HUES64 (cell line): ENCODE measurements around the gene ABCC3.

Experiments
- H3K27ac ChIP-seq: 2 replicates; pipeline ENCODE4 v1.7.0; 2013; ENCODE audit warnings: low read depth, low read length, inconsistent platforms
- H3K27me3 ChIP-seq: 2 replicates; pipeline ENCODE4 v1.6.1; 2013; ENCODE audit warnings: mild to moderate bottlenecking, low read length; ENCODE audit not compliant: insufficient read depth
- H3K36me3 ChIP-seq: 2 replicates; pipeline ENCODE4 v1.6.1; 2013; ENCODE audit warnings: mild to moderate bottlenecking, low read length; ENCODE audit not compliant: insufficient read depth
- H3K4me1 ChIP-seq: 2 replicates; pipeline ENCODE4 v1.6.1; 2013; ENCODE audit warnings: mild to moderate bottlenecking, low read length, moderate library complexity; ENCODE audit not compliant: insufficient read depth
- H3K4me3 ChIP-seq: 2 replicates; pipeline ENCODE4 v1.5.1; 2013; ENCODE audit warnings: mild to moderate bottlenecking, low read length, moderate library complexity
- H3K9ac ChIP-seq: 2 replicates; pipeline ENCODE4 v1.6.1; 2013; ENCODE audit warnings: mild to moderate bottlenecking, low read depth, low read length
- H3K9me3 ChIP-seq: 2 replicates; pipeline ENCODE4 v1.6.1; 2013; ENCODE audit warnings: low read depth, low read length; ENCODE audit not compliant: insufficient read depth
- WGBS: fragments of 150-250, 120-280 bp; methylation state at CpG from one replicate; pipeline ENCODE4 v1.1.7; 2013; ENCODE audit warnings: missing lambda C conversion rate; 5-methylcytosine and 5-hydroxymethylcytosine counted together

Gene ABCC3

GRCh38 chr17:50607522-50608175 lies 27.0 kb upstream of the ABCC3 start:
- 89% methylated on average over 19 of the region's 19 CpGs for WGBS
- Histone ChIP-seq H3K9ac (no peak overlapping the region), H3K4me3 (no peak overlapping the region), H3K9me3 (no peaks in the 10 kb centered on the region), H3K27me3 (no peaks in the 10 kb centered on the region), H3K27ac (no peak overlapping the region), H3K4me1 (peaks cover 5% of the 10 kb centered on the region; the same call in 1 of the 2 replicates), H3K36me3 (no peaks in the 10 kb centered on the region)

- H3K27ac ChIP-seq, result no peak overlapping the region
- H3K4me1 ChIP-seq, result peaks cover 5% of the 10 kb centered on the region; the same call in 1 of the 2 replicates
- no peak overlapping the region for H3K9ac ChIP-seq
- no peaks in the 10 kb centered on the region for H3K9me3 ChIP-seq
- no peaks in the 10 kb centered on the region for H3K27me3 ChIP-seq
- WGBS, result 80% methylated on average over 17 of the region's 22 CpGs
- H3K4me3 ChIP-seq, result no peak overlapping the region
- H3K36me3 ChIP-seq, result no peaks in the 10 kb centered on the region
Observed at GRCh38 chr17:50608700-50609379, 25.8 kb upstream of the ABCC3 start.

- Histone ChIP-seq H3K27ac (no peak overlapping the region), H3K9me3 (no peaks in the 10 kb centered on the region), H3K36me3 (no peaks in the 10 kb centered on the region), H3K4me1 (peaks cover 3% of the 10 kb centered on the region; the same call in 1 of the 2 replicates), H3K27me3 (no peaks in the 10 kb centered on the region), H3K9ac (no peak overlapping the region), H3K4me3 (no peak overlapping the region)
- 89% methylated on average over 24 of the region's 24 CpGs for WGBS
Observed at GRCh38 chr17:50609380-50610074, 25.2 kb upstream of the ABCC3 start.

GRCh38 chr17:50611634-50612033 lies 23.0 kb upstream of the ABCC3 start:
- Histone ChIP-seq H3K4me3 (no peak overlapping the region), H3K9me3 (no peaks in the 10 kb centered on the region), H3K27ac (no peak overlapping the region), H3K4me1 (no peaks in the 10 kb centered on the region), H3K36me3 (no peaks in the 10 kb centered on the region), H3K9ac (no peak overlapping the region), H3K27me3 (no peaks in the 10 kb centered on the region)
- WGBS, result 91% methylated on average over 6 of the region's 6 CpGs

- H3K36me3 ChIP-seq, result no peaks in the 10 kb centered on the region
- no peak overlapping the region for H3K9ac ChIP-seq
- H3K9me3 ChIP-seq, result no peaks in the 10 kb centered on the region
- no peaks in the 10 kb centered on the region for H3K4me1 ChIP-seq
- 84% methylated on average over 12 of the region's 12 CpGs for WGBS
- no peaks in the 10 kb centered on the region for H3K27me3 ChIP-seq
- no peak overlapping the region for H3K27ac ChIP-seq
- no peak overlapping the region for H3K4me3 ChIP-seq
Observed at GRCh38 chr17:50612281-50612680, 22.4 kb upstream of the ABCC3 start.

- Histone ChIP-seq H3K27ac (no peak overlapping the region), H3K27me3 (no peaks in the 10 kb centered on the region), H3K4me3 (no peak overlapping the region), H3K9ac (no peak overlapping the region), H3K9me3 (no peaks in the 10 kb centered on the region), H3K36me3 (no peaks in the 10 kb centered on the region), H3K4me1 (no peaks in the 10 kb centered on the region)
- 81% methylated on average over 25 of the region's 26 CpGs for WGBS
Observed at GRCh38 chr17:50613007-50613992, 21.4 kb upstream of the ABCC3 start.

GRCh38 chr17:50614471-50615051 lies 20.1 kb upstream of the ABCC3 start:
- Histone ChIP-seq H3K36me3 (no peaks in the 10 kb centered on the region), H3K9me3 (no peaks in the 10 kb centered on the region), H3K4me1 (no peaks in the 10 kb centered on the region; the same call in 1 of the 2 replicates), H3K27ac (no peak overlapping the region), H3K9ac (no peak overlapping the region), H3K27me3 (no peaks in the 10 kb centered on the region), H3K4me3 (no peak overlapping the region)
- WGBS, result 84% methylated on average over 11 of the region's 11 CpGs

- Histone ChIP-seq H3K36me3 (no peaks in the 10 kb centered on the region), H3K27me3 (0 out of 2 replicates have a peak, but pooled peaks cover 2% of the 10 kb centered on the region), H3K4me1 (no peaks in the 10 kb centered on the region; the same call in 1 of the 2 replicates), H3K9ac (no peak overlapping the region), H3K4me3 (no peak overlapping the region), H3K9me3 (no peaks in the 10 kb centered on the region), H3K27ac (no peak overlapping the region)
- WGBS, result 87% methylated on average over 7 of the region's 7 CpGs
Observed at GRCh38 chr17:50615828-50616227, 18.9 kb upstream of the ABCC3 start.

GRCh38 chr17:50618300-50618699 lies 16.4 kb upstream of the ABCC3 start:
- Histone ChIP-seq H3K9me3 (no peaks in the 10 kb centered on the region), H3K4me3 (no peak overlapping the region), H3K27me3 (peaks cover 7% of the 10 kb centered on the region; the same call in 1 of the 2 replicates), H3K4me1 (peaks cover 10% of the 10 kb centered on the region), H3K36me3 (no peaks in the 10 kb centered on the region), H3K9ac (no peak overlapping the region), H3K27ac (no peak overlapping the region)
- WGBS, result 82% methylated on average over 4 of the region's 4 CpGs

GRCh38 chr17:50618941-50619340 lies 15.7 kb upstream of the ABCC3 start:
- Histone ChIP-seq H3K27ac (no peak overlapping the region), H3K4me3 (no peak overlapping the region), H3K27me3 (peaks cover 7% of the 10 kb centered on the region; the same call in 1 of the 2 replicates), H3K4me1 (peaks cover 10% of the 10 kb centered on the region), H3K36me3 (no peaks in the 10 kb centered on the region), H3K9me3 (no peaks in the 10 kb centered on the region), H3K9ac (no peak overlapping the region)
- 85% methylated on average over 9 of the region's 11 CpGs for WGBS
